IMR-90 (cell line): Measurements from ENCODE around the gene KCTD11. TPM values are rescaled to one million over a fixed set of nuclear protein-coding genes. Genes with fewer than 3 reads are reported as not detected.

Experiments used
- ATAC-seq: fragments of 200-7000 bp; cut with Tn5 transposase; 2 replicates; pipeline ENCODE4 v1.9.1; 2020; ENCODE audit warnings: low read depth, mild to moderate bottlenecking, moderate library complexity
- BruUV-seq: library from RNA; stranded (reverse); fragments of 400-500 nt; replicated peaks from 2 replicates; lab custom pipeline; 2021; lab: Mats Ljungman, UMichigan
- CTCF ChIA-PET: fragments of 300-600 bp; formaldehyde crosslinking; extraction: SDS; loops from one replicate; lab custom pipeline; 2021; ENCODE audit warnings: antibody characterized with exemption; lab: Yijun Ruan, JAX
- POLR2A ChIA-PET: fragments of 300-600 bp; sonication (Branson Sonifier 250); formaldehyde crosslinking; loops from one replicate; lab custom pipeline; 2022; ENCODE audit warnings: antibody characterized with exemption; ENCODE audit not compliant: unreplicated experiment; lab: Charles Lee
- DNase-seq: peaks from one replicate; pipeline ENCODE4 v3.0.0; 2013
- H2AFZ ChIP-seq: replicated peaks from 2 replicates; pipeline ENCODE3; 2013; ENCODE audit warnings: low read length, mild to moderate bottlenecking; ENCODE audit not compliant: poor library complexity
- H2AK5ac ChIP-seq: 2 replicates; pipeline ENCODE4 v1.6.1; 2013; ENCODE audit warnings: low read depth, low read length, inconsistent platforms
- H2AK9ac ChIP-seq: replicated peaks from 2 replicates; pipeline ENCODE3; 2013; ENCODE audit warnings: mild to moderate bottlenecking, low read depth, low read length, moderate library complexity; ENCODE audit not compliant: poor library complexity
- H2BK120ac ChIP-seq: 2 replicates; pipeline ENCODE4 v1.6.1; 2013; ENCODE audit warnings: low read depth, low read length, inconsistent platforms
- H2BK15ac ChIP-seq: 3 replicates; pipeline ENCODE4 v1.6.1; 2013; ENCODE audit warnings: low read depth, low read length, inconsistent platforms
- H2BK20ac ChIP-seq: 2 replicates; pipeline ENCODE4 v1.6.1; 2013; ENCODE audit warnings: low read depth, mild to moderate bottlenecking, inconsistent platforms, low read length, moderate library complexity
- H2BK5ac ChIP-seq: 2 replicates; pipeline ENCODE4 v1.6.1; 2013; ENCODE audit warnings: mild to moderate bottlenecking, low read depth, low read length, inconsistent platforms; ENCODE audit not compliant: poor library complexity, severe bottlenecking
- H3K14ac ChIP-seq: replicated peaks from 2 replicates; pipeline ENCODE4 v1.6.1; 2013; ENCODE audit warnings: low read depth, low read length, inconsistent platforms
- H3K18ac ChIP-seq: 2 replicates; pipeline ENCODE4 v1.6.1; 2013; ENCODE audit warnings: low read depth, low read length, control low read depth
- H3K23ac ChIP-seq: 2 replicates; pipeline ENCODE4 v1.6.1; 2013; ENCODE audit warnings: low read depth, low read length, inconsistent platforms
- H3K27ac ChIP-seq: 2 replicates; pipeline ENCODE4 v1.5.1; 2013; ENCODE audit warnings: mild to moderate bottlenecking, control low read depth, low read length; ENCODE audit not compliant: insufficient read depth
- H3K27me3 ChIP-seq: 2 replicates; pipeline ENCODE4 v1.6.1; 2013; ENCODE audit warnings: low read length; ENCODE audit not compliant: control insufficient read depth, insufficient read depth
- H3K36me3 ChIP-seq: 2 replicates; pipeline ENCODE4 v1.6.1; 2013; ENCODE audit warnings: low read length, mixed read lengths; ENCODE audit not compliant: control insufficient read depth, insufficient read depth
- H3K4ac ChIP-seq: 2 replicates; pipeline ENCODE4 v1.6.1; 2013; ENCODE audit warnings: low read depth, low read length, inconsistent platforms
- H3K4me1 ChIP-seq: 2 replicates; pipeline ENCODE4 v1.6.1; 2013; ENCODE audit warnings: low read length, mixed read lengths; ENCODE audit not compliant: control insufficient read depth, insufficient read depth
- H3K4me2 ChIP-seq: 2 replicates; pipeline ENCODE4 v1.6.1; 2013; ENCODE audit warnings: low read depth, mild to moderate bottlenecking, control low read depth, low read length, moderate library complexity
- H3K4me3 ChIP-seq: 2 replicates; pipeline ENCODE4 v1.5.1; 2013; ENCODE audit warnings: low read depth, mild to moderate bottlenecking, control low read depth, low read length, moderate library complexity; ENCODE audit not compliant: insufficient read depth
- H3K56ac ChIP-seq: 2 replicates; pipeline ENCODE4 v1.6.1; 2013; ENCODE audit warnings: low read length, inconsistent platforms; ENCODE audit not compliant: insufficient read depth; ENCODE audit errors: extremely low read depth
- H3K79me1 ChIP-seq, 2 experiments: 2 replicates each; pipeline ENCODE4 v1.6.1; 2013; ENCODE audit warnings: low read length in 2 of 2, inconsistent platforms in 1 of 2, low read depth in 1 of 2
- H3K9ac ChIP-seq: 2 replicates; pipeline ENCODE4 v1.6.1; 2013; ENCODE audit warnings: low read depth, low read length, control low read depth
- H3K9me1 ChIP-seq: 2 replicates; pipeline ENCODE4 v1.6.1; 2013; ENCODE audit warnings: low read length, inconsistent platforms; ENCODE audit not compliant: insufficient read depth
- H3K9me3 ChIP-seq: 2 replicates; pipeline ENCODE4 v1.6.1; 2013; ENCODE audit warnings: low read length; ENCODE audit not compliant: control insufficient read depth, insufficient read depth
- H4K20me1 ChIP-seq: 2 replicates; pipeline ENCODE4 v1.6.1; 2013; ENCODE audit warnings: low read length, inconsistent platforms; ENCODE audit not compliant: insufficient read depth
- H4K5ac ChIP-seq: 2 replicates; pipeline ENCODE4 v1.6.1; 2013; ENCODE audit warnings: mild to moderate bottlenecking, low read depth, low read length, control low read depth
- H4K8ac ChIP-seq, 2 experiments: 2 replicates each; pipeline ENCODE4 v1.6.1; 2013; ENCODE audit warnings: low read depth in 2 of 2, low read length in 2 of 2, control low read depth in 1 of 2, inconsistent platforms in 1 of 2
- H4K91ac ChIP-seq: 2 replicates; pipeline ENCODE4 v1.6.1; 2013; ENCODE audit warnings: low read depth, low read length, inconsistent platforms; ENCODE audit not compliant: insufficient read depth
- CHD1 ChIP-seq: IDR thresholded peaks from 2 replicates; pipeline ENCODE4 v1.6.1; 2012; ENCODE audit warnings: low read depth, low read length, improper control_type of control experiment
- CTCF ChIP-seq: conservative IDR thresholded peaks from 2 replicates; pipeline ENCODE4 v1.5.1; 2012; ENCODE audit warnings: mild to moderate bottlenecking, low read depth, low read length, improper control_type of control experiment
- ELK1 ChIP-seq: fragments of 150-350 bp; IDR thresholded peaks from 2 replicates; pipeline ENCODE4 v1.6.1; 2016; ENCODE audit warnings: low read depth, mild to moderate bottlenecking, low read length, moderate library complexity, borderline replicate concordance
- FOS ChIP-seq: fragments of 150-350 bp; IDR thresholded peaks from 2 replicates; pipeline ENCODE4 v1.6.1; 2016; ENCODE audit warnings: low read depth, low read length
- MAFK ChIP-seq: IDR thresholded peaks from 2 replicates; pipeline ENCODE4 v1.6.1; 2012; ENCODE audit warnings: low read depth, low read length, improper control_type of control experiment
- MAZ ChIP-seq: IDR thresholded peaks from 2 replicates; pipeline ENCODE4 v1.6.1; 2012; ENCODE audit warnings: low read depth, mild to moderate bottlenecking, low read length, improper control_type of control experiment, moderate library complexity, borderline replicate concordance
- MXI1 ChIP-seq: IDR thresholded peaks from 2 replicates; pipeline ENCODE4 v1.6.1; 2012; ENCODE audit warnings: low read depth, mild to moderate bottlenecking, low read length, moderate library complexity, borderline replicate concordance
- NFE2L2 ChIP-seq: fragments of 150-350 bp; IDR thresholded peaks from 2 replicates; pipeline ENCODE4 v1.6.1; 2016; ENCODE audit warnings: low read depth, mild to moderate bottlenecking, low read length
- RAD21 ChIP-seq: IDR thresholded peaks from 2 replicates; pipeline ENCODE4 v1.6.1; 2012; ENCODE audit warnings: low read length, improper control_type of control experiment
- RCOR1 ChIP-seq: IDR thresholded peaks from 2 replicates; pipeline ENCODE4 v1.6.1; 2012; ENCODE audit warnings: mild to moderate bottlenecking, low read length, improper control_type of control experiment; ENCODE audit not compliant: insufficient replicate concordance
- RFX5 ChIP-seq: IDR thresholded peaks from 2 replicates; pipeline ENCODE4 v1.8.0; 2012; ENCODE audit warnings: low read depth, mild to moderate bottlenecking, low read length, moderate library complexity
- SMC3 ChIP-seq: fragments of 150-350 bp; IDR thresholded peaks from 2 replicates; pipeline ENCODE4 v1.6.1; 2016; ENCODE audit warnings: low read depth, mild to moderate bottlenecking, antibody characterized with exemption, low read length, moderate library complexity
- USF2 ChIP-seq: fragments of 150-350 bp; IDR thresholded peaks from 2 replicates; pipeline ENCODE4 v1.6.1; 2017; ENCODE audit warnings: mild to moderate bottlenecking, antibody characterized with exemption, low read length, low read depth
- WGBS, 2 experiments: methylation state at CpG; one replicate each; pipeline versions ENCODE4 v1.1.5 to v1.1.7; 2013; ENCODE audit warnings: missing lambda C conversion rate in 2 of 2; ENCODE audit not compliant: insufficient read length in 1 of 2; ENCODE audit errors: extremely low coverage in 2 of 2; 5-methylcytosine and 5-hydroxymethylcytosine counted together
- dilution Hi-C: fragments of 300-500 bp; cut with HindIII; formaldehyde crosslinking; loops from one replicate; pipeline ENCODE4 v1.14.3; 2018; ENCODE audit warnings: low sequenced_read_pairs; ENCODE audit not compliant: unreplicated experiment
- in situ Hi-C: fragments of 300-500 bp; cut with MboI; formaldehyde crosslinking; loops from 3 replicates; pipeline ENCODE4 v1.14.3; 2019; ENCODE audit warnings: low sequenced_read_pairs, inconsistent platforms, mixed read lengths
- intact Hi-C: fragments of 100-400 bp; cut with micrococcal nuclease; formaldehyde crosslinking; loops from 2 replicates; pipeline ENCODE4 v1.10.0; 2022
- polyA plus RNA-seq, 3 experiments: library from polyadenylated mRNA; depleted of rRNA; stranded (reverse); fragments of >200 nt; gene quantifications; 2 replicates each; pipeline ENCODE4 v1.2.3, GENCODE V29; 2012; ENCODE audit warnings: low replicate concordance in 1 of 3
- total RNA-seq: library from RNA; depleted of rRNA; stranded (reverse); fragments of >200 nt; gene quantifications from 2 replicates; pipeline ENCODE4 v1.2.3, GENCODE V29; 2012

Gene KCTD11
- total and polyA plus RNA-seq, 2 of the 4 experiments (the other 2 are of a cell fraction) = 10.8 to 16.4 TPM

- peaks cover 7% of the 10 kb centered on the region; the same call in 1 of the 2 replicates for H3K9me1 ChIP-seq
- peak overlapping the region; percentile 52 for H2BK5ac ChIP-seq
- ChIA-PET CTCF (no interaction called here), POLR2A (interaction anchor here (0.6 to 1.0 kb wide), 4 partner anchors 9 to 273 kb away, joined by 3 to 6 read pairs (median 4); partner anchors contain the start of gene TMEM256)
- H3K23ac ChIP-seq = peak overlapping the region; percentile 39; the same call in 1 of the 2 replicates
- peaks cover 8% of the 10 kb centered on the region for H3K4me1 ChIP-seq
- in situ Hi-C loops (loop anchor here (5.0 kb wide), 1 partner anchor 37 kb away; the partner anchor contains the start of gene TMEM95), intact Hi-C loops (no loop called here), dilution Hi-C loops (no loop called here)
- no peak overlapping the region for H3K18ac ChIP-seq
- H3K4ac ChIP-seq = peak overlapping the region; percentile 77
- peak overlapping the region; percentile 5 for H4K5ac ChIP-seq
- H4K20me1 ChIP-seq = no peaks in the 10 kb centered on the region
- peak overlapping the region; percentile 57 for H2AK5ac ChIP-seq
- peak overlapping the region; percentile 65 for H3K4me2 ChIP-seq
- DNase-seq (no peak), ATAC-seq (peak; percentile 28)
- TF ChIP-seq CTCF = no peak
- no peak for TF ChIP-seq CHD1
- TF ChIP-seq MAFK = no peak
- TF ChIP-seq FOS = no peak
- TF ChIP-seq ELK1 = no peak
- no peak for TF ChIP-seq RCOR1
- TF ChIP-seq RAD21 = peak; percentile 16; the same call in 1 of the 2 replicates
- no peak for TF ChIP-seq RFX5
- TF ChIP-seq USF2 = no peak
- peak; percentile 17; the same call in 1 of the 2 replicates for TF ChIP-seq MXI1
- TF ChIP-seq SMC3 = no peak
- TF ChIP-seq MAZ = no peak
- TF ChIP-seq NFE2L2 = no peak
- H4K8ac ChIP-seq = peak overlapping the region; percentile 50 to 89; a peak in 2 of 4 replicates
- H3K4me3 ChIP-seq = peak overlapping the region; percentile 70
- H2AK9ac ChIP-seq = peak overlapping the region; percentile 86
- no peak overlapping the region for H2BK15ac ChIP-seq
- no peak overlapping the region for H2BK120ac ChIP-seq
- H2AFZ ChIP-seq = peak overlapping the region; percentile 80
- no peaks in the 10 kb centered on the region for H3K27me3 ChIP-seq
- peak overlapping the region; percentile 63; the same call in 1 of the 2 replicates for H4K91ac ChIP-seq
- H3K79me1 ChIP-seq = peaks cover 14 to 32% of the 10 kb centered on the region in 2 experiments
- no TSS peak for BruUV-seq
- H3K9me3 ChIP-seq = no peaks in the 10 kb centered on the region
- H3K36me3 ChIP-seq = peaks cover 35% of the 10 kb centered on the region
- H3K27ac ChIP-seq = peak overlapping the region; percentile 77
- H2BK20ac ChIP-seq = no peak overlapping the region
- peak overlapping the region; percentile 44 for H3K14ac ChIP-seq
- H3K9ac ChIP-seq = peak overlapping the region; percentile 87
- WGBS, 2 experiments = 3% methylated on average over 10 of the region's 48 CpGs; no CpG with 5 or more reads in 1 of the 2 experiments
- peak overlapping the region; percentile 48 for H3K56ac ChIP-seq
These were observed 41.9 kb downstream of the KCTD11 start for GRCh38 chr17:7393613-7394451.
